Measurements from ENCODE around the gene PNPLA7. TPM values are rescaled to one million over a fixed set of nuclear protein-coding genes. Genes with fewer than 3 reads are reported as not detected.
"Not testable (repeated sequence)": the region's sequence is repeated elsewhere in the genome, so short reads cannot be mapped to it uniquely, and the experiment has no call there.

PNPLA7 gene
- total and polyA plus RNA-seq, 3 donors from 2014 or later, result 4.2 to 17.8 (median 10.9) TPM

DNA sequence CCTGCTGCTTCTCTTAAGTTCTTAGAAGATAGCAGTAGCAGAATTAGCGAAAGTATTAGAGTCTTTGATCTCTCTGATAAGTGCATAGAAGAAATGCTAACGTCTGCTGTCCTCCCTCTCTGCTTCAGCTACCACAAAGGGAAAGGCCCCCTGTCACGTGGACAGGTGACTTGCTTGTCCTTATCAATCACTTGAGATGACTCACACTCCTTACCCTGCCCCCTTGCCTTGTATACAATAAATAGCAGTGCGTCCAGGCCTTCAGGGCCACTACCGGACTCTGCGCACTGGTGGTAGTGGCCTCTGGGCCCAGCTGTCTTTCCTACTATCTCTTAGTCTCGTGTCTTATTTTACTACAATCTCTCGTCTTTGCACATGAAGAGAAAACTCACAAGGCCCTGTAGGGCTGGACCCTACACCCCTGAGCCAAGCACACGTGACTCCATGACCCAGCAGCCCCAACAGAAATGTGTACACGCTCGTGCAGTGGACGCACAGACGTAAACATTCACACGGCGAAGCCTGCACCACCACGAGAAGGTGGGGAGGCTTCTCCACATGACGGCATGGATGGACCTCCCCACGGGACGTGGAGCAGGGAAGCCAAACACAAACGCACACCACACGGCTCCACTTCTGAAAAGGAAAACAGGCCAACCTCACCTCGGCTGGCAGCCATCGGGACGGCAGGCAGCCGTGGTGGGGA lies 38.3 kb downstream of the PNPLA7 start:
- TF ChIP-seq, protein P1, sequence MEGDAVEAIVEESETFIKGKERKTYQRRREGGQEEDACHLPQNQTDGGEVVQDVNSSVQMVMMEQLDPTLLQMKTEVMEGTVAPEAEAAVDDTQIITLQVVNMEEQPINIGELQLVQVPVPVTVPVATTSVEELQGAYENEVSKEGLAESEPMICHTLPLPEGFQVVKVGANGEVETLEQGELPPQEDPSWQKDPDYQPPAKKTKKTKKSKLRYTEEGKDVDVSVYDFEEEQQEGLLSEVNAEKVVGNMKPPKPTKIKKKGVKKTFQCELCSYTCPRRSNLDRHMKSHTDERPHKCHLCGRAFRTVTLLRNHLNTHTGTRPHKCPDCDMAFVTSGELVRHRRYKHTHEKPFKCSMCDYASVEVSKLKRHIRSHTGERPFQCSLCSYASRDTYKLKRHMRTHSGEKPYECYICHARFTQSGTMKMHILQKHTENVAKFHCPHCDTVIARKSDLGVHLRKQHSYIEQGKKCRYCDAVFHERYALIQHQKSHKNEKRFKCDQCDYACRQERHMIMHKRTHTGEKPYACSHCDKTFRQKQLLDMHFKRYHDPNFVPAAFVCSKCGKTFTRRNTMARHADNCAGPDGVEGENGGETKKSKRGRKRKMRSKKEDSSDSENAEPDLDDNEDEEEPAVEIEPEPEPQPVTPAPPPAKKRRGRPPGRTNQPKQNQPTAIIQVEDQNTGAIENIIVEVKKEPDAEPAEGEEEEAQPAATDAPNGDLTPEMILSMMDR (IDR thresholded peaks at IDR 0.05), result no peak
- no peak for TF ChIP-seq POLR2A (IDR thresholded peaks at IDR 0.05)
- intact Hi-C loops (cut with DNase I; ENCODE audit: low total_unique reads), result no loop called here
- no peaks in the 10 kb centered on the region for H3K4me1 ChIP-seq
- no peaks in the 10 kb centered on the region for H3K36me3 ChIP-seq (ENCODE audit: low read depth, missing control alignments)
- H3K9me3 ChIP-seq, result no peaks in the 10 kb centered on the region
- H3K27ac ChIP-seq, result no peak overlapping the region
- WGBS, 2 donors, result 89 to 92% methylated on average over 23 to 25 of the region's 25 CpGs
- H3K4me3 ChIP-seq, result no peak overlapping the region
- no peak for DNase-seq
- H3K27me3 ChIP-seq, result no peaks in the 10 kb centered on the region

DNA sequence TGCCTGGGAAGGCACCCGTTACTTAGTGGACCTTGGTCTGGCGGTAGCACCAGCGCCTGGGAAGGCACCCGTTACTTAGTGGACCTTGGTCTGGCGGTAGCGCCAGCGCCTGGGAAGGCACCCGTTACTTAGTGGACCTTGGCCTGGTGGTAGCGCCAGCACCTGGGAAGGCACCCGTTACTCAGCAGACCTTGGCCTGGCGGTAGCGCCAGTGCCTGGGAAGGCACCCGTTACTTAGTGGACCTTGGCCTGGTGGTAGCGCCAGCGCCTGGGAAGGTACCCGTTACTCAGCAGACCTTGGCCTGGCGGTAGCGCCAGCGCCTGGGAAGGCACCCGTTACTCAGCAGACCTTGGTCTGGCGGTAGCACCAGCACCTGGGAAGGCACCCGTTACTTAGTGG lies 39.1 kb downstream of the PNPLA7 start:
- H3K9me3 ChIP-seq; H3K27me3 ChIP-seq; H3K36me3 ChIP-seq (ENCODE audit: low read depth, missing control alignments); H3K4me3 ChIP-seq; DNase-seq; H3K4me1 ChIP-seq; intact Hi-C loops (cut with DNase I; ENCODE audit: low total_unique reads); H3K27ac ChIP-seq: not testable (repeated sequence)
- WGBS, 2 donors, result 93 to 97% methylated on average over 8 to 22 of the region's 22 CpGs

DNA sequence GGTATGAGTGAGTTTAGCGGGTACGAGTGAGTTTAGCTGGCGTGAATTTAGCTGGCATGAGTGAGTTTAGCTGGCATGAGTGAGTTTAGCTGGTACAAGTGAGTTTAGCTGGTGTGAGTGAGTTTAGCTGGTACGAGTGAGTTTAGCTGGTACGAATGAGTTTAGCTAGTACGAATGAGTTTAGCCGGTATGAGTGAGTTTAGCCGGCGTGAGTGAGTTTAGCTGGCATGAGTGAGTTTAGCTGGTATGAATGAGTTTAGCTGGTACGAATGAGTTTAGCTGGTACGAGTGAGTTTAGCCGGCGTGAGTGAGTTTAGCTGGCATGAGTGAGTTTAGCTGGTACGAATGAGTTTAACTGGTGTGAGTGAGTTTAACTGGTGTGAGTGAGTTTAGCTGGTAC lies 41.0 kb downstream of the PNPLA7 start:
- intact Hi-C loops (cut with DNase I; ENCODE audit: low total_unique reads), result no loop called here
- H3K36me3 ChIP-seq (ENCODE audit: low read depth, missing control alignments), result no peaks in the 10 kb centered on the region
- no peaks in the 10 kb centered on the region for H3K27me3 ChIP-seq
- TF ChIP-seq, protein P1 (IDR thresholded peaks at IDR 0.05), result no peak
- DNase-seq, result no peak
- WGBS, 2 donors, result 86 to 90% methylated on average over 14 of the region's 14 CpGs
- H3K27ac ChIP-seq, result no peak overlapping the region
- H3K9me3 ChIP-seq, result no peaks in the 10 kb centered on the region
- H3K4me3 ChIP-seq, result no peak overlapping the region
- no peaks in the 10 kb centered on the region for H3K4me1 ChIP-seq

- Histone ChIP-seq H3K9me3 (no peaks in the 10 kb centered on the region), H3K36me3 (ENCODE audit: low read depth, missing control alignments) (no peaks in the 10 kb centered on the region), H3K27ac (no peak overlapping the region), H3K27me3 (no peaks in the 10 kb centered on the region), H3K4me1 (no peaks in the 10 kb centered on the region), H3K4me3 (no peak overlapping the region)
- no peak for DNase-seq
- WGBS, 2 donors, result 88 to 93% methylated on average over 16 to 26 of the region's 26 CpGs
- TF ChIP-seq, protein P1 (IDR thresholded peaks at IDR 0.05), result no peak
- TF ChIP-seq POLR2A (IDR thresholded peaks at IDR 0.05), result no peak
- intact Hi-C loops (cut with DNase I; ENCODE audit: low total_unique reads), result no loop called here
Measured at GRCh38 chr9:137506702-137507171, 43.5 kb downstream of the PNPLA7 start.

- intact Hi-C loops (cut with DNase I; ENCODE audit: low total_unique reads), result no loop called here
- no peak overlapping the region for H3K4me3 ChIP-seq
- 87 to 95% methylated on average over 14 to 15 of the region's 15 CpGs for WGBS, 2 donors
- DNase-seq, result no peak
- no peaks in the 10 kb centered on the region for H3K9me3 ChIP-seq
- no peak overlapping the region for H3K27ac ChIP-seq
- TF ChIP-seq POLR2A (IDR thresholded peaks at IDR 0.05), result no peak
- TF ChIP-seq, protein P1 (IDR thresholded peaks at IDR 0.05), result no peak
- H3K4me1 ChIP-seq, result no peaks in the 10 kb centered on the region
- H3K36me3 ChIP-seq (ENCODE audit: low read depth, missing control alignments), result no peaks in the 10 kb centered on the region
- H3K27me3 ChIP-seq, result no peaks in the 10 kb centered on the region
Measured at GRCh38 chr9:137506274-137506673, 43.9 kb downstream of the PNPLA7 start.
